CD4-positive, alpha-beta T cell (primary cell): ENCODE results near the gene RABL3. TPM values are rescaled to one million over a fixed set of nuclear protein-coding genes. Genes with fewer than 3 reads are reported as not detected.

Source experiments
- ATAC-seq: fragments of 200-7000 bp; cut with Tn5 transposase; one replicate; pipeline ENCODE4 v1.10.0; 2022; ENCODE audit warnings: mild to moderate bottlenecking; ENCODE audit not compliant: poor library complexity
- CTCF ChIA-PET: fragments of 350-600 bp; sonication (Branson Sonifier 250); formaldehyde crosslinking; loops from one replicate; lab custom pipeline; 2021; ENCODE audit warnings: antibody characterized with exemption, inconsistent platforms; lab: Charles Lee
- POLR2A ChIA-PET: fragments of 350-600 bp; sonication (Branson Sonifier 250); formaldehyde crosslinking; loops from one replicate; lab custom pipeline; 2021; ENCODE audit warnings: antibody characterized with exemption, inconsistent platforms; lab: Charles Lee
- DNase-seq, 14 experiments: peaks; one replicate each; pipeline ENCODE4 v3.0.0-alpha.2; 2013 to 2020; ENCODE audit warnings: mixed read lengths in 2 of 14
- H3K27ac ChIP-seq, 2 donors: one replicate each; pipeline versions ENCODE4 v1.5.1 to v1.7.0; 2013; ENCODE audit warnings: low read length in 2 of 2, low read depth in 1 of 2, mild to moderate bottlenecking in 1 of 2
- H3K27me3 ChIP-seq, 2 experiments: 1 replicate in 1 of 2; 2 replicates in 1 of 2; pipeline versions ENCODE4 v1.6.1 to v1.7.0; 2013; ENCODE audit warnings: low read length in 2 of 2, control low read depth in 1 of 2, mild to moderate bottlenecking in 1 of 2, moderate library complexity in 1 of 2; ENCODE audit not compliant: insufficient read depth in 2 of 2, control insufficient read depth in 1 of 2
- H3K36me3 ChIP-seq: one replicate; pipeline ENCODE4 v1.6.1; 2013; ENCODE audit warnings: low read length, control low read depth; ENCODE audit not compliant: insufficient read depth
- H3K4me1 ChIP-seq: one replicate; pipeline ENCODE4 v1.6.1; 2013; ENCODE audit warnings: low read length, control low read depth; ENCODE audit not compliant: insufficient read depth
- H3K4me3 ChIP-seq: one replicate; pipeline ENCODE4 v1.5.1; 2013; ENCODE audit warnings: mild to moderate bottlenecking, low read length, moderate library complexity
- H3K9me3 ChIP-seq, 2 experiments: 1 replicate in 1 of 2; 2 replicates in 1 of 2; pipeline versions ENCODE4 v1.6.1 to v1.7.0; 2013; ENCODE audit warnings: low read length in 2 of 2, mild to moderate bottlenecking in 2 of 2, control low read depth in 1 of 2, moderate library complexity in 1 of 2; ENCODE audit not compliant: control insufficient read depth in 1 of 2, insufficient read depth in 1 of 2
- H3K27ac Mint-ChIP-seq: one replicate; pipeline ENCODE4 v1.8.0; 2020; ENCODE audit warnings: mixed read lengths
- H3K27me3 Mint-ChIP-seq: one replicate; pipeline ENCODE4 v1.8.0; 2021; ENCODE audit warnings: mixed read lengths
- H3K36me3 Mint-ChIP-seq: one replicate; pipeline ENCODE4 v1.8.0; 2021; ENCODE audit warnings: low read depth, mixed read lengths
- H3K4me1 Mint-ChIP-seq: one replicate; pipeline ENCODE4 v1.8.0; 2021; ENCODE audit warnings: low read depth, mixed read lengths
- H3K4me3 Mint-ChIP-seq: one replicate; pipeline ENCODE4 v1.8.0; 2020; ENCODE audit warnings: mild to moderate bottlenecking, mixed read lengths
- H3K9me3 Mint-ChIP-seq: one replicate; pipeline ENCODE4 v1.8.0; 2020; ENCODE audit warnings: mixed read lengths
- CTCF ChIP-seq: fragments of 200-600 bp; IDR thresholded peaks from one replicate; pipeline ENCODE4 v1.8.0; 2022; ENCODE audit warnings: antibody characterized with exemption, mild to moderate bottlenecking
- intact Hi-C, 2 experiments: fragments of 100-400 bp; cut with DNase I in 1 of 2; cut with micrococcal nuclease in 1 of 2; formaldehyde crosslinking; loops; one replicate each; pipeline versions ENCODE4 v1.15.1 to v1.9.0; 2023 to 2025; cut with DNase I, micrococcal nuclease
- total RNA-seq, 174 experiments: library from RNA in 2 of 174; stranded (reverse) in 2 of 174; gene quantifications; one replicate each; pipeline ENCODE4 v1.2.3 and lab custom pipeline; 2021 to 2026

Gene RABL3
- total RNA-seq, 2 experiments from 2014 or later: 12.9 to 13.6 TPM

GRCh38 chr3:120659834-120660233 lies 82.5 kb downstream of the RABL3 start:
- DNase-seq (no peak), ATAC-seq (no peak)
- no peak overlapping the region for H3K4me3 ChIP-seq
- H3K27ac ChIP-seq: no peak overlapping the region
- TF ChIP-seq CTCF: no peak
- Mint-ChIP-seq H3K4me3 (no peak overlapping the region), H3K9me3 (no peaks in the 10 kb centered on the region), H3K27me3 (peaks cover 8% of the 10 kb centered on the region), H3K36me3 (no peaks in the 10 kb centered on the region), H3K4me1 (no peaks in the 10 kb centered on the region), H3K27ac (no peak overlapping the region)
- CTCF ChIA-PET: no interaction called here
- H3K4me1 ChIP-seq: no peaks in the 10 kb centered on the region
- H3K27me3 ChIP-seq: no peaks in the 10 kb centered on the region
- POLR2A ChIA-PET: no interaction called here
- intact Hi-C loops: no loop called here
- H3K36me3 ChIP-seq: no peaks in the 10 kb centered on the region
- peaks cover 0 to 4% of the 10 kb centered on the region in 2 experiments for H3K9me3 ChIP-seq

- no peaks in the 10 kb centered on the region for H3K36me3 Mint-ChIP-seq
- DNase-seq (no peak), ATAC-seq (no peak)
- no peak for TF ChIP-seq CTCF
- POLR2A ChIA-PET: no interaction called here
- no peak overlapping the region for H3K4me3 Mint-ChIP-seq
- intact Hi-C loops: no loop called here
- H3K4me1 ChIP-seq: no peaks in the 10 kb centered on the region
- peaks cover 8% of the 10 kb centered on the region for H3K27me3 Mint-ChIP-seq
- H3K36me3 ChIP-seq: no peaks in the 10 kb centered on the region
- H3K27ac Mint-ChIP-seq: no peak overlapping the region
- no peaks in the 10 kb centered on the region for H3K9me3 Mint-ChIP-seq
- no peak overlapping the region for H3K27ac ChIP-seq
- H3K4me3 ChIP-seq: no peak overlapping the region
- no peaks in the 10 kb centered on the region for H3K4me1 Mint-ChIP-seq
- CTCF ChIA-PET: no interaction called here
- H3K27me3 ChIP-seq: no peaks in the 10 kb centered on the region
- peaks cover 0 to 4% of the 10 kb centered on the region in 2 experiments for H3K9me3 ChIP-seq
Measured at GRCh38 chr3:120659285-120659684, 83.0 kb downstream of the RABL3 start.

GRCh38 chr3:120652896-120653545 lies 89.3 kb downstream of the RABL3 start:
- Mint-ChIP-seq H3K36me3 (no peaks in the 10 kb centered on the region), H3K27ac (no peak overlapping the region), H3K4me1 (no peaks in the 10 kb centered on the region), H3K9me3 (no peaks in the 10 kb centered on the region), H3K4me3 (no peak overlapping the region), H3K27me3 (no peaks in the 10 kb centered on the region)
- no peaks in the 10 kb centered on the region for H3K4me1 ChIP-seq
- TF ChIP-seq CTCF: no peak
- H3K27me3 ChIP-seq: no peaks in the 10 kb centered on the region
- H3K9me3 ChIP-seq: no peaks in the 10 kb centered on the region
- H3K27ac ChIP-seq: no peak overlapping the region
- intact Hi-C loops: no loop called here
- no peak overlapping the region for H3K4me3 ChIP-seq
- DNase-seq (no peak), ATAC-seq (no peak)
- CTCF ChIA-PET: no interaction called here
- no peaks in the 10 kb centered on the region for H3K36me3 ChIP-seq
- POLR2A ChIA-PET: no interaction called here
